ENCODE data around the gene BTRC.

BTRC gene

GRCh38 chr10:101567165-101568006, 213.4 kb downstream of the BTRC start:
- H3K27me3 ChIP-seq (ENCODE audit: control insufficient read depth, insufficient read depth, low read length) = peaks cover 47% of the 10 kb centered on the region
- H3K9me3 ChIP-seq (replicated peaks; ENCODE audit: low read length) = no peaks in the 10 kb centered on the region
- H3K4me2 ChIP-seq (ENCODE audit: low read length) = peak overlapping the region; percentile 74
- H3K4me1 ChIP-seq (ENCODE audit: control insufficient read depth, insufficient read depth, low read length) = peaks cover 23% of the 10 kb centered on the region
- no peak overlapping the region for H3K4me3 ChIP-seq (ENCODE audit: low read length)
- H3K36me3 ChIP-seq (ENCODE audit: insufficient read depth, low read length) = no peaks in the 10 kb centered on the region
- no peak overlapping the region for H3K9ac ChIP-seq (ENCODE audit: low read depth, low read length)

- Histone ChIP-seq H3K4me2 (ENCODE audit: low read length) (no peak overlapping the region), H3K4me1 (ENCODE audit: control insufficient read depth, insufficient read depth, low read length) (peaks cover 23% of the 10 kb centered on the region), H3K9ac (ENCODE audit: low read depth, low read length) (no peak overlapping the region), H3K4me3 (ENCODE audit: low read length) (no peak overlapping the region), H3K36me3 (ENCODE audit: insufficient read depth, low read length) (no peaks in the 10 kb centered on the region), H3K9me3 (replicated peaks; ENCODE audit: low read length) (no peaks in the 10 kb centered on the region), H3K27me3 (ENCODE audit: control insufficient read depth, insufficient read depth, low read length) (peaks cover 42% of the 10 kb centered on the region)
These were observed 214.2 kb downstream of the BTRC start for GRCh38 chr10:101568054-101568745.

GRCh38 chr10:101569323-101569621, 215.3 kb downstream of the BTRC start:
- H3K9ac ChIP-seq (ENCODE audit: low read depth, low read length) = no peak overlapping the region
- peaks cover 23% of the 10 kb centered on the region for H3K4me1 ChIP-seq (ENCODE audit: control insufficient read depth, insufficient read depth, low read length)
- peaks cover 41% of the 10 kb centered on the region for H3K27me3 ChIP-seq (ENCODE audit: control insufficient read depth, insufficient read depth, low read length)
- peak overlapping the region; percentile 99 for H3K4me2 ChIP-seq (ENCODE audit: low read length)
- no peaks in the 10 kb centered on the region for H3K9me3 ChIP-seq (replicated peaks; ENCODE audit: low read length)
- no peaks in the 10 kb centered on the region for H3K36me3 ChIP-seq (ENCODE audit: insufficient read depth, low read length)
- peak overlapping the region; percentile 77 for H3K4me3 ChIP-seq (ENCODE audit: low read length)

- peak overlapping the region; percentile 77 for H3K9ac ChIP-seq (ENCODE audit: low read depth, low read length)
- H3K9me3 ChIP-seq (replicated peaks; ENCODE audit: low read length) = no peaks in the 10 kb centered on the region
- H3K4me1 ChIP-seq (ENCODE audit: control insufficient read depth, insufficient read depth, low read length) = peaks cover 23% of the 10 kb centered on the region
- H3K4me2 ChIP-seq (ENCODE audit: low read length) = peak overlapping the region; percentile 99
- H3K36me3 ChIP-seq (ENCODE audit: insufficient read depth, low read length) = no peaks in the 10 kb centered on the region
- H3K4me3 ChIP-seq (ENCODE audit: low read length) = peak overlapping the region; percentile 77
- peaks cover 41% of the 10 kb centered on the region for H3K27me3 ChIP-seq (ENCODE audit: control insufficient read depth, insufficient read depth, low read length)
These were observed 215.9 kb downstream of the BTRC start for GRCh38 chr10:101569622-101570427.

GRCh38 chr10:101570428-101571270, 216.7 kb downstream of the BTRC start:
- Histone ChIP-seq H3K9ac (ENCODE audit: low read depth, low read length) (peak overlapping the region; percentile 77), H3K4me3 (ENCODE audit: low read length) (peak overlapping the region; percentile 77), H3K4me2 (ENCODE audit: low read length) (peak overlapping the region; percentile 99), H3K27me3 (ENCODE audit: control insufficient read depth, insufficient read depth, low read length) (peaks cover 37% of the 10 kb centered on the region), H3K4me1 (ENCODE audit: control insufficient read depth, insufficient read depth, low read length) (peaks cover 23% of the 10 kb centered on the region), H3K9me3 (replicated peaks; ENCODE audit: low read length) (no peaks in the 10 kb centered on the region), H3K36me3 (ENCODE audit: insufficient read depth, low read length) (no peaks in the 10 kb centered on the region)

GRCh38 chr10:101571271-101571925, 217.4 kb downstream of the BTRC start:
- Histone ChIP-seq H3K9ac (ENCODE audit: low read depth, low read length) (peak overlapping the region; percentile 77), H3K36me3 (ENCODE audit: insufficient read depth, low read length) (no peaks in the 10 kb centered on the region), H3K4me1 (ENCODE audit: control insufficient read depth, insufficient read depth, low read length) (peaks cover 23% of the 10 kb centered on the region), H3K9me3 (replicated peaks; ENCODE audit: low read length) (no peaks in the 10 kb centered on the region), H3K4me2 (ENCODE audit: low read length) (peak overlapping the region; percentile 99), H3K27me3 (ENCODE audit: control insufficient read depth, insufficient read depth, low read length) (peaks cover 30% of the 10 kb centered on the region), H3K4me3 (ENCODE audit: low read length) (no peak overlapping the region)

GRCh38 chr10:101572126-101572525, 218.2 kb downstream of the BTRC start:
- H3K9ac ChIP-seq (ENCODE audit: low read depth, low read length) = no peak overlapping the region
- peaks cover 23% of the 10 kb centered on the region for H3K27me3 ChIP-seq (ENCODE audit: control insufficient read depth, insufficient read depth, low read length)
- no peaks in the 10 kb centered on the region for H3K36me3 ChIP-seq (ENCODE audit: insufficient read depth, low read length)
- no peaks in the 10 kb centered on the region for H3K9me3 ChIP-seq (replicated peaks; ENCODE audit: low read length)
- H3K4me2 ChIP-seq (ENCODE audit: low read length) = no peak overlapping the region
- no peak overlapping the region for H3K4me3 ChIP-seq (ENCODE audit: low read length)
- H3K4me1 ChIP-seq (ENCODE audit: control insufficient read depth, insufficient read depth, low read length) = peaks cover 18% of the 10 kb centered on the region

- Histone ChIP-seq H3K4me1 (ENCODE audit: control insufficient read depth, insufficient read depth, low read length) (peaks cover 16% of the 10 kb centered on the region), H3K9ac (ENCODE audit: low read depth, low read length) (no peak overlapping the region), H3K36me3 (ENCODE audit: insufficient read depth, low read length) (no peaks in the 10 kb centered on the region), H3K9me3 (replicated peaks; ENCODE audit: low read length) (no peaks in the 10 kb centered on the region), H3K4me2 (ENCODE audit: low read length) (no peak overlapping the region), H3K4me3 (ENCODE audit: low read length) (no peak overlapping the region), H3K27me3 (ENCODE audit: control insufficient read depth, insufficient read depth, low read length) (peaks cover 16% of the 10 kb centered on the region)
These were observed 218.8 kb downstream of the BTRC start for GRCh38 chr10:101572785-101573184.

GRCh38 chr10:101573885-101574753, 220.2 kb downstream of the BTRC start:
- no peak overlapping the region for H3K4me3 ChIP-seq (ENCODE audit: low read length)
- H3K27me3 ChIP-seq (ENCODE audit: control insufficient read depth, insufficient read depth, low read length) = peaks cover 6% of the 10 kb centered on the region
- peaks cover 16% of the 10 kb centered on the region for H3K4me1 ChIP-seq (ENCODE audit: control insufficient read depth, insufficient read depth, low read length)
- H3K4me2 ChIP-seq (ENCODE audit: low read length) = no peak overlapping the region
- H3K36me3 ChIP-seq (ENCODE audit: insufficient read depth, low read length) = peaks cover 8% of the 10 kb centered on the region
- H3K9me3 ChIP-seq (replicated peaks; ENCODE audit: low read length) = no peaks in the 10 kb centered on the region
- H3K9ac ChIP-seq (ENCODE audit: low read depth, low read length) = no peak overlapping the region

GRCh38 chr10:101575091-101575490, 221.1 kb downstream of the BTRC start:
- H3K36me3 ChIP-seq (ENCODE audit: insufficient read depth, low read length) = peaks cover 11% of the 10 kb centered on the region
- peaks cover 8% of the 10 kb centered on the region for H3K4me1 ChIP-seq (ENCODE audit: control insufficient read depth, insufficient read depth, low read length)
- H3K9me3 ChIP-seq (replicated peaks; ENCODE audit: low read length) = no peaks in the 10 kb centered on the region
- H3K4me3 ChIP-seq (ENCODE audit: low read length) = no peak overlapping the region
- H3K27me3 ChIP-seq (ENCODE audit: control insufficient read depth, insufficient read depth, low read length) = no peaks in the 10 kb centered on the region
- H3K4me2 ChIP-seq (ENCODE audit: low read length) = no peak overlapping the region
- no peak overlapping the region for H3K9ac ChIP-seq (ENCODE audit: low read depth, low read length)
